ENCODE measurements around the gene TOX3.

DNA sequence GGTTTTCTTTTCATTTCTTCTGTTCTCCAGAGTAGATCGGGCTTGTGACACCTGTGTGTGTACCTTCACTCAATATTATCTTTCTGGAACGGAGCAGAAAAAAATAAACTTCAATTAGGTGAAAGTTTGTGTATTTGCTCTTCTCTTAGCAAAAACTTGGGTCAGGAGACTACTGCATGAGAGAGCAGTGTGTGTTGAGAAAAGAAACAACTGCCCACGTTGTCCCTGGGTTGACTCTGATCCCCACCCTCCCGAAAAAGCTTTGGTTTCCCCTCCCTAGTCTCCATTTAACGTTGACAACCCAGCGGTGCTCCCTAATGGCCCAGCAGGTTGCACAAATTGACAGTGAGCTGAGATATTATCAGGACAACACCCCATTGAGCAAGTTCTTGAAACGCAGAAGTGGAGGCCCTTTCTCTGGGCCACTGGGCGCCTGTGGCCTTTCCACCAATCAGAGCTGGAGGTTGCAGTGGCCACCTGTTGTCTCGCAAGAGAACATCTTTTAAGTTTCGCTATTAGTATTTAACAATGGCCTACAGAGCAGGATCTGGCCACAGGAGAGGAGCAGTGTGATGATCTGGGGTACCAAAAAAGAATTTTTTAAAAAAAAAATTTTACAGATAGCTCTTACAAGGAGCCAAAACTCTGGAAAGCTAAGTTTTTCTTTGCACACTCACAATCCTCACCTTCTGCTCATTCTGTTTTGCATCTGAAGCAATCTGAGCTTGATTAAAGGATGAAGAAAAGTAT lies 1.5 kb upstream of the TOX3 start:
- TF ChIP-seq, protein P1, sequence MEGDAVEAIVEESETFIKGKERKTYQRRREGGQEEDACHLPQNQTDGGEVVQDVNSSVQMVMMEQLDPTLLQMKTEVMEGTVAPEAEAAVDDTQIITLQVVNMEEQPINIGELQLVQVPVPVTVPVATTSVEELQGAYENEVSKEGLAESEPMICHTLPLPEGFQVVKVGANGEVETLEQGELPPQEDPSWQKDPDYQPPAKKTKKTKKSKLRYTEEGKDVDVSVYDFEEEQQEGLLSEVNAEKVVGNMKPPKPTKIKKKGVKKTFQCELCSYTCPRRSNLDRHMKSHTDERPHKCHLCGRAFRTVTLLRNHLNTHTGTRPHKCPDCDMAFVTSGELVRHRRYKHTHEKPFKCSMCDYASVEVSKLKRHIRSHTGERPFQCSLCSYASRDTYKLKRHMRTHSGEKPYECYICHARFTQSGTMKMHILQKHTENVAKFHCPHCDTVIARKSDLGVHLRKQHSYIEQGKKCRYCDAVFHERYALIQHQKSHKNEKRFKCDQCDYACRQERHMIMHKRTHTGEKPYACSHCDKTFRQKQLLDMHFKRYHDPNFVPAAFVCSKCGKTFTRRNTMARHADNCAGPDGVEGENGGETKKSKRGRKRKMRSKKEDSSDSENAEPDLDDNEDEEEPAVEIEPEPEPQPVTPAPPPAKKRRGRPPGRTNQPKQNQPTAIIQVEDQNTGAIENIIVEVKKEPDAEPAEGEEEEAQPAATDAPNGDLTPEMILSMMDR (IDR thresholded peaks at IDR 0.05): no peak
- no peak for TF ChIP-seq CBX8 (IDR thresholded peaks at IDR 0.05)
